Measurements from ENCODE around the gene IFI27L1. TPM values are rescaled to one million over a fixed set of nuclear protein-coding genes. Genes with fewer than 3 reads are reported as not detected.

Gene IFI27L1
- total RNA-seq, 1 experiment from 2014 or later = 19.6 TPM

DNA sequence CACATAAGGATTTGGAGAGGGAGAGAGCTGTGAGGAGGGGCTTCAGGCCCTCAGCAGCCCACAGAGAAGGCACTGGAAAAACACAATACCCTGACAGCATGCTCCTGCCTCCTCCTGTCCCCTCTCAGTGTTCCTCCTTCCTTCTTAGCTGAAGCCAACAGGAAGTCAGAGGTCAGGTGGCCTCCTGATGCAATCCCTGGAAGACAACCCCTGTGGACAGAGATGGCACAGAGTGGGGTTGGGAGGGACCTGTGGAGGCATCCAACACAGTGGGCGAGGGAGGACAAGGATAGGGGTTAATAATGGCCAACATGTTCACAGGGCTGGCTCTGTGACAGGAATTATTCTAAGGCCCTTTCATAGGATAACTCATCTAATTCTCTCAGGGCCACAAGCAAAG is 63.7 kb downstream of the IFI27L1 start:
- H3K27me3 ChIP-seq (ENCODE audit: control insufficient read depth, insufficient read depth, low read length) = no peaks in the 10 kb centered on the region
- H3K4me3 ChIP-seq (ENCODE audit: low read depth in 2 of 2, low read length in 2 of 2) = no peak overlapping the region
- BruUV-seq (replicated peaks) = no TSS peak
- in situ Hi-C loops (cut with HindIII; ENCODE audit: low pct_unique_long_range_greater_than_20kb, low sequenced_read_pairs) (no loop called here), intact Hi-C loops (cut with micrococcal nuclease; ENCODE audit: unreplicated experiment) (no loop called here)
- DNase-seq (ENCODE audit: low read depth, low spot score) = no peak
- no peaks in the 10 kb centered on the region for H3K4me1 ChIP-seq (ENCODE audit: control insufficient read depth, insufficient read depth, low read length)
- POLR2A ChIA-PET = no interaction called here
- H3K27ac ChIP-seq (ENCODE audit: low read length) = no peak overlapping the region
- H3K36me3 ChIP-seq (ENCODE audit: control insufficient read depth, insufficient read depth, low read length) = no peaks in the 10 kb centered on the region
- CTCF ChIA-PET = no interaction called here
- no peak for ATAC-seq
- H3K9me3 ChIP-seq (ENCODE audit: control insufficient read depth, insufficient read depth, low read depth, low read length) = no peaks in the 10 kb centered on the region
- TF ChIP-seq POLR2AphosphoS5 (IDR thresholded peaks at IDR 0.05; ENCODE audit: low read depth, low read length) (no peak), SIN3A (IDR thresholded peaks at IDR 0.05; ENCODE audit: borderline replicate concordance, insufficient read depth, low read depth, low read length) (no peak), TCF7L2 (IDR thresholded peaks at IDR 0.05; ENCODE audit: low read depth, low read length) (no peak)
- TF ChIP-seq, protein P1, sequence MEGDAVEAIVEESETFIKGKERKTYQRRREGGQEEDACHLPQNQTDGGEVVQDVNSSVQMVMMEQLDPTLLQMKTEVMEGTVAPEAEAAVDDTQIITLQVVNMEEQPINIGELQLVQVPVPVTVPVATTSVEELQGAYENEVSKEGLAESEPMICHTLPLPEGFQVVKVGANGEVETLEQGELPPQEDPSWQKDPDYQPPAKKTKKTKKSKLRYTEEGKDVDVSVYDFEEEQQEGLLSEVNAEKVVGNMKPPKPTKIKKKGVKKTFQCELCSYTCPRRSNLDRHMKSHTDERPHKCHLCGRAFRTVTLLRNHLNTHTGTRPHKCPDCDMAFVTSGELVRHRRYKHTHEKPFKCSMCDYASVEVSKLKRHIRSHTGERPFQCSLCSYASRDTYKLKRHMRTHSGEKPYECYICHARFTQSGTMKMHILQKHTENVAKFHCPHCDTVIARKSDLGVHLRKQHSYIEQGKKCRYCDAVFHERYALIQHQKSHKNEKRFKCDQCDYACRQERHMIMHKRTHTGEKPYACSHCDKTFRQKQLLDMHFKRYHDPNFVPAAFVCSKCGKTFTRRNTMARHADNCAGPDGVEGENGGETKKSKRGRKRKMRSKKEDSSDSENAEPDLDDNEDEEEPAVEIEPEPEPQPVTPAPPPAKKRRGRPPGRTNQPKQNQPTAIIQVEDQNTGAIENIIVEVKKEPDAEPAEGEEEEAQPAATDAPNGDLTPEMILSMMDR (IDR thresholded peaks at IDR 0.05) = no peak
- TF ChIP-seq, protein P2, sequence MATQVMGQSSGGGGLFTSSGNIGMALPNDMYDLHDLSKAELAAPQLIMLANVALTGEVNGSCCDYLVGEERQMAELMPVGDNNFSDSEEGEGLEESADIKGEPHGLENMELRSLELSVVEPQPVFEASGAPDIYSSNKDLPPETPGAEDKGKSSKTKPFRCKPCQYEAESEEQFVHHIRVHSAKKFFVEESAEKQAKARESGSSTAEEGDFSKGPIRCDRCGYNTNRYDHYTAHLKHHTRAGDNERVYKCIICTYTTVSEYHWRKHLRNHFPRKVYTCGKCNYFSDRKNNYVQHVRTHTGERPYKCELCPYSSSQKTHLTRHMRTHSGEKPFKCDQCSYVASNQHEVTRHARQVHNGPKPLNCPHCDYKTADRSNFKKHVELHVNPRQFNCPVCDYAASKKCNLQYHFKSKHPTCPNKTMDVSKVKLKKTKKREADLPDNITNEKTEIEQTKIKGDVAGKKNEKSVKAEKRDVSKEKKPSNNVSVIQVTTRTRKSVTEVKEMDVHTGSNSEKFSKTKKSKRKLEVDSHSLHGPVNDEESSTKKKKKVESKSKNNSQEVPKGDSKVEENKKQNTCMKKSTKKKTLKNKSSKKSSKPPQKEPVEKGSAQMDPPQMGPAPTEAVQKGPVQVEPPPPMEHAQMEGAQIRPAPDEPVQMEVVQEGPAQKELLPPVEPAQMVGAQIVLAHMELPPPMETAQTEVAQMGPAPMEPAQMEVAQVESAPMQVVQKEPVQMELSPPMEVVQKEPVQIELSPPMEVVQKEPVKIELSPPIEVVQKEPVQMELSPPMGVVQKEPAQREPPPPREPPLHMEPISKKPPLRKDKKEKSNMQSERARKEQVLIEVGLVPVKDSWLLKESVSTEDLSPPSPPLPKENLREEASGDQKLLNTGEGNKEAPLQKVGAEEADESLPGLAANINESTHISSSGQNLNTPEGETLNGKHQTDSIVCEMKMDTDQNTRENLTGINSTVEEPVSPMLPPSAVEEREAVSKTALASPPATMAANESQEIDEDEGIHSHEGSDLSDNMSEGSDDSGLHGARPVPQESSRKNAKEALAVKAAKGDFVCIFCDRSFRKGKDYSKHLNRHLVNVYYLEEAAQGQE (IDR thresholded peaks at IDR 0.05; ENCODE audit: insufficient read depth in 1 of 2, low read depth in 2 of 2, low read length in 1 of 2) = no peak

DNA sequence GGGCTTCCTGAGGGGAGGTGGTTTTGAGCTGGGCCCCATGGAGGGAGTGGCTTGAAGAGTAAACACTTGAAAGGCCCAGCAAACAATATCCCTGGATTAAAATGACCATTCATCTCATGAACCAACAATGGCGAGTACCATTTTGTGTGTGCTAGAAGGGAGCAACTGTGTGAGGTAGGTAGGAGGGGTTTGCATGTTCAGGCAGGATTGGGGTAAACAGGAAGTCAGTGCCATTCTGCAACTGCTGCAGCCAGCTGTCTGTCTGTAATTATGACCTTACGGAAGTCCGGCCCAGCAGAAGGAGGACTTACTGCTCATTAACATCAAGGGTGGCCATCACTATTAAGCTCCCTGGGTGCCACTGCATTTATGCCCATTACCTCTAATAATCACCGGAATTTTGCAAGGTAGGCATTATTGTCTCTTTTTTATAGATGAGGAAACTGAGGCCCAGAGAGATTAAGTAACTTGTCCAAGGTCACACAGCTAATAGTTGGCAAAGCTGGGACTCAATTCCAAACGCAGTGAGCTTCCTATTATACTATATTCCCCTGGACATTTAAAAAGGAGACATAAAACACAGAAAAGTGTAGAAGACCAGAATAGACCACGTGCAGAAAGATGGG is 64.9 kb downstream of the IFI27L1 start:
- ChIA-PET POLR2A (no interaction called here), CTCF (interaction anchor here (0.7 kb wide), 1 partner anchor 10 kb away, joined by 5 read pairs; no protein-coding TSS in a partner anchor)
- Histone ChIP-seq H3K4me1 (ENCODE audit: control insufficient read depth, insufficient read depth, low read length) (no peaks in the 10 kb centered on the region), H3K27ac (ENCODE audit: low read length) (no peak overlapping the region), H3K4me3 (ENCODE audit: low read depth in 2 of 2, low read length in 2 of 2) (no peak overlapping the region), H3K36me3 (ENCODE audit: control insufficient read depth, insufficient read depth, low read length) (no peaks in the 10 kb centered on the region), H3K27me3 (ENCODE audit: control insufficient read depth, insufficient read depth, low read length) (no peaks in the 10 kb centered on the region), H3K9me3 (ENCODE audit: control insufficient read depth, insufficient read depth, low read depth, low read length) (no peaks in the 10 kb centered on the region)
- no peak for ATAC-seq
- BruUV-seq (replicated peaks) = no TSS peak
- in situ Hi-C loops (cut with HindIII; ENCODE audit: low pct_unique_long_range_greater_than_20kb, low sequenced_read_pairs) (no loop called here), intact Hi-C loops (cut with micrococcal nuclease; ENCODE audit: unreplicated experiment) (no loop called here)
- TF ChIP-seq TCF7L2 (IDR thresholded peaks at IDR 0.05; ENCODE audit: low read depth, low read length) (no peak), SIN3A (IDR thresholded peaks at IDR 0.05; ENCODE audit: borderline replicate concordance, insufficient read depth, low read depth, low read length) (no peak), POLR2AphosphoS5 (IDR thresholded peaks at IDR 0.05; ENCODE audit: low read depth, low read length) (no peak)
- TF ChIP-seq, protein P2 (IDR thresholded peaks at IDR 0.05; ENCODE audit: insufficient read depth in 1 of 2, low read depth in 2 of 2, low read length in 1 of 2) = no peak
- TF ChIP-seq, protein P1 (IDR thresholded peaks at IDR 0.05) = no peak
- no peak for DNase-seq (ENCODE audit: low read depth, low spot score)

All from Panc1 (cell line).